DOHH2 (cell line): ENCODE data around the gene CDKN1C.

Experiments used
- EZH2phosphoT487 ChIP-seq: fragments of 200-600 bp; sonication (generic); IDR thresholded peaks from 2 replicates; pipeline ENCODE4 v1.6.1; 2017; ENCODE audit warnings: borderline replicate concordance, mild to moderate bottlenecking, antibody characterized with exemption, low read length, moderate library complexity, mixed read lengths
- TF ChIP-seq, protein P1 (sequence below): fragments of 200-600 bp; sonication (generic); IDR thresholded peaks from one replicate; pipeline ENCODE4 v1.5.1; 2014; ENCODE audit warnings: antibody characterized with exemption, mild to moderate bottlenecking, low read depth, low read length; ENCODE audit not compliant: poor library complexity, severe bottlenecking

DNA sequence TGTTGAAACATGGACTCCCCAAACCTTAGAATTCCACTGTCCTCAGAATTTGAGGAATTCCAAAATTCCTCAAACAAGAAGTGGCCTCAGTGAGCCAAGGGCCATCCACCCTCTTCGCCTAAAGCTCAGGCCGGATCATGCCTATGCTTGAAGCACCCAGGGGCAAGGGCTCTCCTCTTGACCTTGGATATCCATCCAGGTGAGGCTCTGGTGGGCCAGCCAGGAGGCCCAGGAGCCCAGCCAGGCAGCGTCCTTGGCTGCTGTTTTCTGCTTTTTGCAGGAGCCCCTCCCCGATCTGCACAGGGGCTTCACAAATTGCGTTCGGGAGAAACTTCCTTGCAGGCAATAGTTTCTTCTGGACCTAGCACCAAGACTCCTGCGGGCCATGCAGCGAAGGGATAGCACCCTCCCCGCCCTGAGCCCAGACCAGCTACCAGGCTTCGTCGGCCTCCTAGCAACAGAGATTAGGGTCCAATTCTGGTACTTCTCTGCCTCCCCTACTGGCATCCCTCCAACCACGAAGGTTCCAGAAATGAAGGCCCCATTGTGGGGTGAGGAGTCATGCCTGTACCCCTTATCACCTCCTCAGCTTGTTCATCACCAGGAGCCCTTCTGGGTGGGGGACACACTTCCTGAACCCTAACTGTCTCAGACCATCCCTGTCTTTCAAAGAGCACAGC, 41.7 kb upstream of the CDKN1C start:
- TF ChIP-seq, protein P1, sequence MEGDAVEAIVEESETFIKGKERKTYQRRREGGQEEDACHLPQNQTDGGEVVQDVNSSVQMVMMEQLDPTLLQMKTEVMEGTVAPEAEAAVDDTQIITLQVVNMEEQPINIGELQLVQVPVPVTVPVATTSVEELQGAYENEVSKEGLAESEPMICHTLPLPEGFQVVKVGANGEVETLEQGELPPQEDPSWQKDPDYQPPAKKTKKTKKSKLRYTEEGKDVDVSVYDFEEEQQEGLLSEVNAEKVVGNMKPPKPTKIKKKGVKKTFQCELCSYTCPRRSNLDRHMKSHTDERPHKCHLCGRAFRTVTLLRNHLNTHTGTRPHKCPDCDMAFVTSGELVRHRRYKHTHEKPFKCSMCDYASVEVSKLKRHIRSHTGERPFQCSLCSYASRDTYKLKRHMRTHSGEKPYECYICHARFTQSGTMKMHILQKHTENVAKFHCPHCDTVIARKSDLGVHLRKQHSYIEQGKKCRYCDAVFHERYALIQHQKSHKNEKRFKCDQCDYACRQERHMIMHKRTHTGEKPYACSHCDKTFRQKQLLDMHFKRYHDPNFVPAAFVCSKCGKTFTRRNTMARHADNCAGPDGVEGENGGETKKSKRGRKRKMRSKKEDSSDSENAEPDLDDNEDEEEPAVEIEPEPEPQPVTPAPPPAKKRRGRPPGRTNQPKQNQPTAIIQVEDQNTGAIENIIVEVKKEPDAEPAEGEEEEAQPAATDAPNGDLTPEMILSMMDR: no peak
- no peak for TF ChIP-seq EZH2phosphoT487
